Measurements from ENCODE around the gene AHR.

DNA sequence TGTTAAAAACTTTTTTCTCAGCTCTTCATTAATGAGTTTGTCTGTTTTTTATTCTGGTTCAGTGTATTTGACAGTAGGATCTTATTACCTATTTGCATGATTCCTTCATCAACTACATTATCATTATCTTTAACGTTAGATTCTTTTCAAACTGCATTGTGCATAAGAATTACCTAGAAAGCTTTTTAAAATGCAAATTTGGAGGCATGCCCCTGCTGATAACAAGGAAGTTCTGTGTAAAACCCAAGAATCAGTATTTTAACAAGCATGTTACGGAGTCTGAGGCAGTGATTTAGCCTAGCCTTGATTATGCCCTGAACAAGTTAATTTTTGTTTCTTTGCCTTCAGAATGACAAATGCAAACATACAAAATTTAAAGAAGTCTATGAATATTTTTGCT is 14.2 kb downstream of the AHR start:
- TF ChIP-seq POLR2A (IDR thresholded peaks at IDR 0.05; ENCODE audit: low read depth, low read length) (no peak), POLR2AphosphoS5 (IDR thresholded peaks at IDR 0.05; ENCODE audit: low read depth, low read length) (no peak), SPI1 (IDR thresholded peaks at IDR 0.05; ENCODE audit: low read depth, low read length) (no peak), TAF1 (IDR thresholded peaks at IDR 0.05; ENCODE audit: low read depth, low read length) (no peak), PAX5 (IDR thresholded peaks at IDR 0.05; ENCODE audit: insufficient read depth, low read length, severe bottlenecking) (no peak), POU2F2 (IDR thresholded peaks at IDR 0.05; ENCODE audit: low read depth, low read length) (no peak)
